Kidney capillary endothelial cell (primary cell): ENCODE data around the gene FBXO44.
"Not testable (repeated sequence)": the region's sequence is repeated elsewhere in the genome, so short reads cannot be mapped to it uniquely, and the experiment has no call there.

Experiments used
- DNase-seq: peaks from one replicate; pipeline ENCODE4 v3.0.0-alpha.2; 2018; ENCODE audit warnings: low spot score

The FBXO44 gene, protein sequence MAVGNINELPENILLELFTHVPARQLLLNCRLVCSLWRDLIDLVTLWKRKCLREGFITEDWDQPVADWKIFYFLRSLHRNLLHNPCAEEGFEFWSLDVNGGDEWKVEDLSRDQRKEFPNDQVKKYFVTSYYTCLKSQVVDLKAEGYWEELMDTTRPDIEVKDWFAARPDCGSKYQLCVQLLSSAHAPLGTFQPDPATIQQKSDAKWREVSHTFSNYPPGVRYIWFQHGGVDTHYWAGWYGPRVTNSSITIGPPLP

DNA sequence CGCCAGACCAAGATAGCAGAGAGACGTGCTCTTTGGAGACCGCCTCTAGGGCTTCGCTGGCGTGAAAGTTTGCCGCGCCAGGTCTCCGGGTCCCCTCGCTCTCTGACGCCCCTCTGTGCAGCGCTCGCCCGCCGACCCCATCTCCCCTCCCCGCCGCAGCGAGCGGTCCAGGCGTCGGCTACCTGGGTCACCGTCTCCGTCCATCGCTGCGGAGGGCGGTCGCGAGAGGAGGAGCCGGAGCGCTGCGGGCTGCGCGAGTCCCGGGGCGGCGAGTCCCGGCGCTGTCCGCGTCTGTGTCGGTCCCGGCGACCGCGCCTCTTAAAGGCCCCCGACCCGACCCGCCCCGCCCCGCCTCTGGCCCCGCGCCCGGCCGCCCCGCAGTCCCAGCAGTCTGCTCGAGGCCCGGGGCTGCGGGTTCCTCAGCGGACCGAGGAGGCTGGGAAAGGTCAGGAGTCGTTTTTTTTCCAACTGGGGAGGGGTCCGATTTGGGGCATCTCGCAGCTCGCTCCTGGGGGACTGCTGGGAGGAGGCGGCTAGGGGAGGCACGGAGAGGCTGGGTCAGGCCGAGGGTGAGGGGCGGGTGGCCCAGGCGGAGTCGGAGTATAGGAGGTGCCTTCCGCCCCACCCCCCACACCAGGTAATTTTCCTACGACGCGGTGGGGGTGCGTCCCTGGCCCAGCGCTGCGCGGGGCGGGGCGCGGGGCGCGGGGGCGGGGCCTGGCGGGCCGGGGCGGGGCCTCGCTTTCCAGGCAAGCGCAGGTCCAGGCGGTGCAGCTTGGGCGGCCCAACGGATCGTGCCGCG lies at the start of gene FBXO44, which contains the start of gene FBXO2:
Gene FBXO44, plus strand, starts transcription at position 741 of the 802 bp plus-strand sequence. CDS start 959 bp downstream, outside the sequence.
Gene FBXO2, minus strand, starts transcription at position 293 of the 802 bp plus-strand sequence. Its CDS starts 89 bp downstream, at position 204.
- no peak for DNase-seq

DNA sequence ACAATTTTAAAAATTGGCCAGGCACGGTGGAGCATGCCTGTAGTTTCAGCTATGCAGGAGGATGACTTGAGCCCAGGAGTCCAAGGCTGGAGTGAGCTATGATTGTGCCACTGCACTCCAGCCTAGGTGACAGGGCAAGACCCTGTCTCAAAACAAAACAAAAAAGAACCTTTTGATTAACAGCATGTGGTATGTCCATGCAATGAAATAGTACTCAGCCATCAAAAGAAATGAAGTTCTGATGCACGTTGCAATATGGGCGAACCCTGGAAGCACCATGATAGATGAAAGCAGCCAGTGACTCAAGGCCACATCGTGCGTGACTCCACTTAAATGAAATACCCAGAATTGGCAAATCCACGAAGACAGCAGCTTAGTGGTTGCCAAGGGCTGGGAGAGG lies 47.9 kb upstream of the FBXO44 start:
- DNase-seq = no peak

DNA sequence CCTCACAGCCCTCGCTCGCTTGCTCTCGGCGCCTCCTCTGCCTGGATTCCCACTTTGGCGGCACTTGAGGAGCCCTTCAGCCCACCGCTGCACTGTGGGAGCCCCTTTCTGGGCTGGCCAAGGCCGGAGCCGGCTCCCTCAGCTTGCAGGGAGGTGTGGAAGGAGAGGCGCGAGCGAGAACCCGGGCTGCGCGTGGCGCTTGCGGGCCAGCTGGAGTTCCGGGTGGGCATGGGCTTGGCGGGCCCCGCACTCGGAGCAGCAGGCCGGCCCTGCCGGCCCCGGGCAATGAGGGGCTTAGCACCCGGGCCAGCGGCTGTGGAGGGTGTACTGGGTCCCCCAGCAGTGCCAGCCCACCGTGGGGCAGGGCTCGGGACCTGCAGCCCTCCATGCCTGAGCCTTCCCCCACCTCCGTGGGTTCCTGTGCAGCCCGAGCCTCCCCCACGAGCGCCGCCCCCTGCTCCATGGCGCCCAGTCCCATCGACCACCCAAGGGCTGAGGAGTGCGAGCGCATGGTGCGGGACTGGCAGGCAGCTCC lies 46.0 kb upstream of the FBXO44 start:
- not testable (repeated sequence) for DNase-seq

DNA sequence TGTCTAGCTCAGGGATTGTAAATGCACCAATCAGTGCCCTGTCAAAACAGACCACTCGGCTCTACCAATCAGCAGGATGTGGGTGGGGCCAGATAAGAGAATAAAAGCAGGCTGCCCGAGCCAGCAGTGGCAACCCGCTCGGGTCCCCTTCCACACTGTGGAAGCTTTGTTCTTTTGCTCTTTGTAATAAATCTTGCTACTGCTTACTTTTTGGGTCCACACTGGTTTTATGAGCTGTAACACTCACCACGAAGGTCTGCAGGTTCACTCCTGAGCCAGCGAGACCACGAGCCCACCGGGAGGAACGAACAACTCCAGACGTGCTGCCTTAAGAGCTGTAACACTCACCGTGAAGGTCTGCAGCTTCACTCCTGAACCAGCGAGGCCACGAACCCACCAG lies 45.3 kb upstream of the FBXO44 start:
- not testable (repeated sequence) for DNase-seq

DNA sequence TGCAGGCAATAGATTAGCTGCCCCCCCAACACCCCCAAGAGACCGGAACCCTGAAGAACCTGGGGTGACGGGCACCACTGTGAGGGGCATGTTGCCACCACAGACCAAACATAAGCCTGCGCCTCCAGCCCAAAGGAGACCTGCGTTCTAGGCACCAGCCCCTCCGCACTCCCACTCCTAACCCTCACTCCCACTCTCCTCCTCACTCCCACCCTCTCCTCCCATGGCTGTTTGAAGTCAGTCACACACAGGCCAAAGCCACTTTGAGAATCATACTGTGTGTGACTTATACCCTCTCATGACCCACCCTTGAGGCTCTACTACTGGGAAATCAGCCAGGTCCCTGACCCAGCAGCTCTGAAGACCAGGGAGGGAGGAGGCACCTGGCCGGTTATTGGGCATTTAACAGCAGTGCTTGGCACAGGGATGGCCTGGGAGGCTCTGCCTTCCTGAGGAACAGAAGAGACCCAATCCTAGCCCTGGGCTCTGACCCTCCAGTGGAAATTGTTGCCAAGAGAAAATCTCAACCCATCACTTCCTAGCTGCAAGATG lies 44.0 kb upstream of the FBXO44 start:
- DNase-seq = no peak

DNA sequence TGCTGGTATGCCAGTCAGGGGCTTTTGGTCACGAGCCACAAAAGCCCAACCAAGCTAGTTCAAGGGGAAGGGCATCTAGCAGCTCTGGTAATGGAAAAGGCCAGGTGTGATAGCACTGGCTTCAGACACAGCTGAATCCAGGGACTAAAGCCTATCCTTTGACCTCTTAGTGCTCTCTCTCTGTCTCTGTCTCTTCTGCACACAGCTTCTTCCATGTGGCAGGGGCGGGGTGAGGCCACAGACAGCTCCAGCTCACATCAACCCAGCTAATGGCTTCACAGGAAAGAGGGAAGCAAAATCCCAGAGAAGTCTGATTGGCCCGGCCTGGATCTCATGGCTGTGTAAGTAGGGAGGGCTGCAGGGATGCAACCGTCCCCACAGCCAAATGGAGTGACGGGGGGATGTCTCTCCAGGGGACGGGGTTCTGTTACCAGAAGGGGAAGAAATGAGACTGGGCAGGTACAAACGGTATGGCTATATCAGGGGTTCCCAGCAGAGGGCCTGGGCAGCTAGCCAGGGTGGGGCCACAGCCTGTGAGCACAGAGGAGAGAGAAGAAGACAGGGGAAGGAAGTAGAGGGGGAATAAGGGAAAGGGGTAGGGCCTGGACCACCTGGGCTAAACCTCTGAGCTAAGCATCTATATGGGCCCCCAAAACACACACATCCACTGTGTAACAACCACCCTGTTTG lies 42.9 kb upstream of the FBXO44 start:
- DNase-seq = no peak

DNA sequence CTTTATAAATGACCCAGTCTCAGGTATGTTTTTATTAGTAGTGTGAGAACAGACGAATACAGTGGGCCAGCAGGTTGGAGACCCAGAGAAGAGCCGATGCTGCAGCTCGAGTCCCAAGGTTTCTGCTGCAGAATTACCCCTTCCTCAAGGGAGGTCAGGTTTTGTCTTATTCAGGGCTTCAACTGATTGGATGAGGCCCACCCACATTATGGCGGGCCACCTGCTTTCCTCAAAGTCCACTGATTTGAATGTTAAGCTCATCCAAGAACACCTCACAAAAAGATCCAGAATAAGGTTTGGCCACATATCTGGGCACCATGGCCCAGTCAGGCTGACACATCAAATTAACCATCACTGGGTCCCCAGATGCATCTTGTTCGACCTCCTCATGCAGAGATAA lies 41.3 kb upstream of the FBXO44 start:
- no peak for DNase-seq

DNA sequence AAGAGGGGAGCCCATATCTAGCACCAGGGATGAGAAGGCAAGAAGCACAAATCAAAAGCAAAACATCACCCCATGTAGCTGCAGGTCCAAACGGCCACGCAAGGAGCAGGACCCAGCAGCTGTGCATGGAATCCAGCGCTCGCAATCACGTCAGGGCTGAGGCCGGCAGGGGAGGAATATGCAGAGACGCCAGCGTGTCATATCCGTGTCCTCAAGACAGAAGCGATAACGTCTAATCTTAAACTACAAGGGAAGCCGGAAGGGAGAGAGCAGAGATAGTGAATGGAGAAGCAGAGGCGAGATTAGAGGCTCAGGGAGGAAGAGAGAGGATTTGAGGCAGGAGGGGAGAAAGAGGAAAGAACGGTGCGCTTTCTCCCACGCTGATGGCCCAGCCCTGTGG lies 39.6 kb upstream of the FBXO44 start:
- DNase-seq = no peak

DNA sequence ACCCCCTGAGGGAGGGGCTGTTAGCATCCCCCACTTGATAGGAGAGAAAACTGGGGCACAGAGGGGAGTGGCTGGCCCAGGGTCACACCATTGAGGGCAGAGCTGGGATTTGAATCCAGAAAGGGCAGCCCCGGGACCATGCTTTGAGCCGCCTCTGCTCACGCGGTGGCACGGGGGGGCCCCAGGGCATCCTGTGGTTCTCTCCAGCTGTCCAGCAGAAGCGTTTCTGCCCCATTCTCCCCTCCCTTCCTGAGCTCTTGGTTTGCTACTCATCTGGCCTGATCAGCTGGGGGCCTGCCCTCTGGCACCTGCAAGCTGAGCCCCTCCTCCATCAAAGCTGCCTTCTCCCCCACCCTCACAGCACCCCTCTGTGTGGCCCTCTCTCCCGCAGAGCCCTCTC lies 37.9 kb upstream of the FBXO44 start:
- no peak for DNase-seq

DNA sequence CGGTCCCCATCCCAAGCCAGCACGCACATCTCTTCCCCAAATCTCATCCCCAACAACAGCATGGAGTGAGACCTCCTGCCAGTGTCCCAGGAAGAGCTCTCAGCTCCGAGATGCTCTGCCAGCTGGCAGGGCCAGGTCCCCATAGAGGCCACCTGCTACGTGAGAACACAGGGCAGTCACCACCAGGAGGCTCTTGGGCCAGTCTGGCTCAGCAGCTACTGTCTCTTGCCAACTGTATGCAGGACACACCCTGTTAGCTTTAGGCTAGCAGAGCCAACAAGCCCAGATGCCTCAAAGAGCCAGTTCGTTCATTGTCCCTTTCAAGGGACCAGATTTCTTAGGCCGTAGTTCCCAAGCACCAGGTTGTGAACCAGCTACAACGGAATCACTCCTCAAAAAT lies 37.4 kb upstream of the FBXO44 start:
- no peak for DNase-seq

DNA sequence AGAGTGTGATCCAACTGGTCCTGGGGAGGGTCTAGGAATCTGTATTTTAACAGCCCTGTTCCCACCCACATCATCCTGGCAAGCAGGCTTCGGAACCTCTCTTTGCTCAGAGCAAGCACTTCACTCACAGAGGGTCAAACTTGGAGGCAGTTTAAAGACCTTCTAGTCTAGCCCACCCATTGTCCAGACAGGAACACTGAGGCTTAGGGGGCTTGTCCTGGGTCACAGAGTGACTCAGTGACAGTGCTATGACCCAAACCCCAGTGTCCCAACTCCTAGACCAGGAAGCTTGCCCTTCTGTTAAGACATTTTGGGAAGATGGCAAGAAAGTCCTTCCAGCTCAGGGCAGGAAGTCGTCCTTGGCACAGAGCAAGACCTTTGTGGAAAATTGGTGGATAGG lies 36.9 kb upstream of the FBXO44 start:
- DNase-seq = no peak

DNA sequence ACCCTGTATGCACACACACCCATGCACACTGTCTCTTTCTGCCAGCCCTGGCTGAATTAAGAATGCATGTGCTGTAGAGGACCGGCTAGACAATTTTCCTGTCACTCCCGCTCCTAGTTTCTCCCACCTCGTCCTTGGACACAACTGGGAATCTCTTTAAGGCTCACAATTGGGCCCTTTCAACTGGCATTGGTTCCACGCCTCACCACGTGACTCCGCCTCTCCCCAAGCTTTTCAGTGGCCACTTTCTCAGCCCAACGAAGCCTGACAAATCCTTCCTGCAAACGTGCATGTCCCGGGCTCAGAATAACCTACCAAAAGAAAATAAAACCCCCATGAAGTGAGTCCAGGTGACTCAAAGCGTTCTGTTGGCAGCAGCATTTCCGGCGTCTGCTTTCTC lies 34.3 kb upstream of the FBXO44 start:
- no peak for DNase-seq

DNA sequence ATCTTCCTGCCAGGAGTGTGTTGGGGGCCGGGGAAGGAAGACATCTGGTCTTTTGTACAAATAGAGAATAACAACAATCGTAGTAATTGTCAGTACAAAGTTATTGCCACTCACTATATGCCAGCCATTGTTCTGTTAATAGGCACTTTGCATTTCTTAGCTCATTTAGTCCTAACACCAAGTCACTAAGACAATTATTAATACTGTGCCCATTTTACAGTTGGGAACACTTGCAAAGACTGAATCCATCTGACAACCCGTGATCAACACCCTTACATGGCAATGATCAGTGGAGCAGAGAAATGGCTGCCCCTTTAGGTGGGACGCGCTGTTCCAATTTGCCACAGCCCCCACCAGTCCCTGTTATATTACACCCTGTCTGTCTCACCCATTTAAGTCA lies 33.8 kb upstream of the FBXO44 start:
- DNase-seq = no peak

DNA sequence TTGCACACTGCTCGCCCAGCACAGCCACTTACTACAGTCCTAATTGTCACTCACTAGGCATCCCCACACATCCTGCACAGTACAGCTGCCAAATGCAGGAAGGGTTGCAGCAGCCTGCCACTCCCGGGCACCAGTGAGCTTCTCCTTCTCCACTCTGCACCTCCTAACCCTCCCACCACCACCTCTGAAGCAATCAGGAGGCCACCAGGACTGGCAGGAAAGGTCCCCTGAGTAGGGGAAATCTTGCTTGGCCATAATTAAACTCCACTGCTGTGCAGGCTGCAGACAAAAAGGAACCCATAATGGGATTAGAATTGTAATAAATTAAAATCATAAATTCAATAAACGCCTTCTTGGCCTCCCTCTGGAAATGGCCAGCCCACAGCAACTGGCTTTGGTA lies 32.3 kb upstream of the FBXO44 start:
- DNase-seq = no peak

DNA sequence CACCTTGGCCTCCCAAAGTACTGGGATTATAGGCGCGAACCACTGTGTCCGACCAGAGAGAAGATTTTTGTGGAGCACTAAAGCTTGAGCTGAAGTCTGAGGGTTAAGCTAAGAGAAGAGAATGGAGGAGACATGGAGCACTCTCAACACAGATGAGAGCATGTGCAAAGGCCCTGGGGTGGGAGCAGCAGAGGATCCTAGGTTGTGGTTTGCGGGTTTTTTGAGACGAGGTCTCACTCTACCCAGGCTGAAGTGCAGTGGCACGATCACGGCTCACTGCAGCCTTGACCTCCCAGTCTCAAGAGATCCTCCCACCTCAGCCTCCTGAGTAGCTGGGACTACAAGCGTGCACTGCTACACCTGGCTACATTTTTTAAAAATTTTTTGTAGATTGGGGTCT lies 31.0 kb upstream of the FBXO44 start:
- DNase-seq = no peak

DNA sequence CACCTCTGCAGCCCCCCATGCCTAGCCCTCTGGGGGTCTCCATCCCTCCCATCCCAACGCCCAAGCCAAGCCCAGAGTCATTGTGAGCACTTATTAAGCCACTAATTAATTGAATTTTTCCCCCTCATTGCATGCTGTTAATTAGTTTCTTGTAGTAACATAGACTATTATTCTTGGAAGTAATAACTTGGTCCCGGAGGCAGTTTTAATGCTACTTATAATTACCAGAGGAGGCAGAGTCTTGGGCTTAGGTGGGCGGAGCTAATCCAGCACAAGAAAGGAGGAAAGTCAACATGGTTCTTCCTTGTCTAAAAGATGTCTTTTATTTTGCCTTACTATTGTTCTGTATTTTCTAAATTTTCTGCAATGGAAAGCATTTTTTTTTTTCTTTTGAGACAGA lies 28.1 kb upstream of the FBXO44 start:
- DNase-seq = no peak

DNA sequence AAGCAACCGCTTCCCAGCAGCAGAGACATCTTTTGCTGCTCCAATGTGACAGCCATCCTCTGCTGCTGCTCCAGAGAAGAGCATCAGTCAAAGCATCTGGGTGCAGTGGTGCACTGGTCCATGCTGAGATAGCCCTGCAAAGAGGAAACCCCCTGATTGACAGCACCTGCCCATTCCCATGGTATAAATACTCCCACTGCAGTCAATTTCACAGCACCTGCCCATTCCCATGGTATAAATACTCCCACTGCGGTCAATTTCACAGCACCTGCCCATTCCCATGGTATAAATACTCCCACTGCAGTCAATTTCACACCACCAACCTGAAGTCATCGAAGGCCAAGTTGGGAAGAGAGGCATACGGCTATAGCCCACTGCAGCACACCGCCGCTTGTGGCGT lies 25.9 kb upstream of the FBXO44 start:
- DNase-seq = no peak

DNA sequence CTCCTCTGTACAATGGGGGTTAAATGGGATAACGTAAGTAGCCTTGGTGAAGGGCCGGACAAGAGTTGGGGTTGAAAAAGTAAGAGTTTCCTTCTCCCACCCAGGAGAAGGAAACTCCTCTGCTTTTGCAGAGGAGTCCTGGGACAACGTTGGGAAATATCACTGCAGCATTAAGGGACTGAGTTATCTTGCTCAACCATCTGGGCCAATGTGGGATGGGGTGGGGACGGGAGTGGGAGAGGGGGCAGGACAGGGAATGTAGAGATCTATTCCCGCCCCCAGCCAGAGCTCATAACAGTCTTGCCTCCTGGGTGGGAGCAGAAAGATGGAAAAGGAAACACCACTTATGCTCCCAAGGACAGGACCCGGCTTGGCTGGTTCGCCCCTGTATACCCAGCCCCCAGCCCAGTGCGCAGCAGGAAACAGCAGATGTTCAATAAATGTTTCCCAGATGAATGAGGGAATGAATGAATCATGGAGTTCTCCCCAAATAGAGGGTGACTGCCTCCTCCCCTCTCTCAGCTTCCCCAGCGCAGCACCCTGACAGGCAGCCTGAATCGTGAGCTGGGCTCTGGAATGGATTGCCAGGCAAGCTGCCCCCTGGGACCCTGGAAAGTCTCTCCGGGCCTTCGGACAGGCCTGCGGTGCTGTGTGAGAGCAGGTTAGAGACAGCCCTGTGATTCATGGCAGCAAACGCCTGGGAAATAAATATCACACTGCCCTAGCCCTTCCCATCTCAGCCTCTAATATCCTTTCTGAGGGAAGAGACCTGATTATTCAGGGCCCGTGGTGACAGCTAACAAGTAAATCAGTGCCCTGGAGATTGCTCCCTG lies 25.3 kb upstream of the FBXO44 start:
- DNase-seq = no peak

DNA sequence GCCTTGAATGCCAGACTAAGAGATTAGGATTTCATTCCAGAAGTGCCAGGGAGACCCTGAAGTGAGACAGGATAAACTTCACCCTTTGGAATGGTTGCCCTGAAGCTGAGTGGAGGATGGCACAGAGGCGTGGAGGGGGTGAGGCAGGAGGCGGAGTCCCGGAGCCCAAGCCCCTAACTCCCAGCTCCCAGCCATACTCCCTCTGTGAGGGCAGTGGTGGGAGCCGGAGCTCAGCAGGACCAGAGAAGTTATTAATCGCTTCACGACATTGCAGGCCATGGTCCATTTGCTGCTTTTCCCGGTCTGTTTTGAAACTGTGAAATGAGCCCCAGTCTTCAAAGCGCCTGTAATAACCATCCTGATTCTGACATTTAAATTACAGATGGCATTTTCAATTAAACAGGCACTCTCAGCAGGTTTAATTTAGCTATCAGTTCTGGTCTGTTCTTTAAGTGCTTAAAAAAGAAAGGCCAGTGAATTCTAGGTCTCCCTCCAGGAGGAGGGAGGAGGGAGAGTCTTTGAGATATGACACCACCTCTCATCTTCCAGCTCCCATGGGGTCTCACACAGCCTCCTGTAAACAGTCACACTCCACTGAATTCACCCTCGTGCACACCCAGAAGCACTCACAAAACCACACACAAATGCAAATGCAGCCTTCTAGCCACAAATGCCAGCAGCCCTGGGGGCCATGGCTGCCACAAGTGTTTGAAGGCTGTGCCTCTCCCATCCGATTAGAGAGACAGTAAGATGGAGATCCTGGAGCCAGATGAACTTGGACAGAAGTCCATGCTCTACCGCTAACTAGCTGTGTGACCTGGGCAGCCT lies 20.1 kb upstream of the FBXO44 start:
- no peak for DNase-seq

DNA sequence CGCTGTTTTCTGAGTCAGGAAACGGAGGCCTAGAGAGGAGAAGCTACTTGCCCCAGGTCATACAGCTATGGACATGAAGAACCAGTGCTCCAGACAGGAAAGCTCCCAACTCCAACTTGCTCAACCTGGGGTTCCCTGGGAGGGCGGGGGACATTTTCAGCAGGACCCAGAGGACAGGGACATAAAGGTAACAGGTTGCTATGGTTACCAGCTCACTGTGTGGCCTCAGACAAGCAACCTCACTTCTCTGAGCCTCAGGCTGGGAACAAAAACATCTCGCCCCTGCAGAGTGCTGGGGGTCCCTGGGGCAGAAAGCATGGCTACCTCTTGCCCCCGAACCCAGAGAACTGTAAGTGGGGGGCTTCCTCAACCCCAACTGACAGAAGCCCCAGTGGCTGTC lies 16.6 kb upstream of the FBXO44 start:
- no peak for DNase-seq

DNA sequence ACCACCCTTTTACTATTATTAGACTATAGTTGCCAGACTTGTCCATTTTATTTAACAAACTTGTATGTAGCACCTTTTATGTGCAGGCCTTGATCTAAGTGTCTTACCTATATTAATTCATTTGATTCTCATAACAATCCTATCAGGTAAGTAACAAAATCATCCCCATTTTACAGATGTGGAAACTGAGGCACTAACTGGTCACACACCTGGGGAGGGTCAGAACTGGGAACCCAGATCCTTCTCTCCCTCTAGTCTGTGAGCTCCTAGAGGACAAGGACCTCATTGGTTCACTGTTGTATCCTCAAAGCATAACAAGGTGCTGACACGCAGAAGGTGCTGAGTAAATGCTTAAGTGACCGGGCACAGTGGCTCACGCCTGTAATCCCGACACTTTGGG lies 15.3 kb upstream of the FBXO44 start:
- no peak for DNase-seq
